Measurements from ENCODE around the gene UBE2S. TPM values are rescaled to one million over a fixed set of nuclear protein-coding genes. Genes with fewer than 3 reads are reported as not detected.
"Not testable (repeated sequence)": the region's sequence is repeated elsewhere in the genome, so short reads cannot be mapped to it uniquely, and the experiment has no call there.

The UBE2S gene
- total RNA-seq, 4 donors from 2014 or later: 5.7 to 13.3 (median 9.8) TPM

- Histone ChIP-seq H3K9me3 (no peaks in the 10 kb centered on the region), H3K4me3 (replicated peaks in 1 of 3) (no peak overlapping the region), H3K36me3 (no peaks in the 10 kb centered on the region), H3K27me3 (no peaks in the 10 kb centered on the region), H3K27ac (no peak overlapping the region), H3K4me1 (no peaks in the 10 kb centered on the region)
- intact Hi-C loops (cut with DNase I): loop anchor here (10.0 kb wide), 1 partner anchor 120 kb away; no protein-coding TSS in a partner anchor
- no peak for DNase-seq
- WGBS, 2 donors: 64 to 70% methylated on average over 3 of the region's 3 CpGs
- TF ChIP-seq POLR2A (IDR thresholded peaks at IDR 0.05): no peak
- no peak for TF ChIP-seq CTCF (IDR thresholded peaks at IDR 0.05)
Measured at GRCh38 chr19:55424518-55424917, 16.9 kb upstream of the UBE2S start.

- H3K27me3 ChIP-seq: no peaks in the 10 kb centered on the region
- H3K4me1 ChIP-seq: no peaks in the 10 kb centered on the region
- H3K4me3 ChIP-seq (replicated peaks in 1 of 3): no peak overlapping the region
- DNase-seq: no peak
- TF ChIP-seq CTCF (IDR thresholded peaks at IDR 0.05): no peak
- no peak for TF ChIP-seq POLR2A (IDR thresholded peaks at IDR 0.05)
- intact Hi-C loops (cut with DNase I): loop anchor here (10.0 kb wide), 1 partner anchor 119 kb away; no protein-coding TSS in a partner anchor
- WGBS, 2 donors: 71 to 81% methylated on average over 13 of the region's 13 CpGs
- no peak overlapping the region for H3K27ac ChIP-seq
- H3K36me3 ChIP-seq: no peaks in the 10 kb centered on the region
- H3K9me3 ChIP-seq: no peaks in the 10 kb centered on the region
Measured at GRCh38 chr19:55423225-55424005, 15.8 kb upstream of the UBE2S start.

- not testable (repeated sequence) for H3K9me3 ChIP-seq; H3K4me1 ChIP-seq; H3K36me3 ChIP-seq; H3K27me3 ChIP-seq; H3K4me3 ChIP-seq (replicated peaks in 1 of 3); H3K27ac ChIP-seq; DNase-seq
- WGBS, 2 donors: 66 to 71% methylated on average over 4 of the region's 4 CpGs
- intact Hi-C loops (cut with DNase I): loop anchor here (10.0 kb wide), 1 partner anchor 116 kb away; no protein-coding TSS in a partner anchor
Measured at GRCh38 chr19:55421281-55421680, 13.7 kb upstream of the UBE2S start.

- intact Hi-C loops (cut with DNase I): loop anchor here (5.0 to 10.0 kb wide), 2 partner anchors 115 to 277 kb away; no protein-coding TSS in a partner anchor
Measured at GRCh38 chr19:55419624-55420236, 12.1 kb upstream of the UBE2S start.

GRCh38 chr19:55419103-55419502 lies 11.5 kb upstream of the UBE2S start:
- Histone ChIP-seq H3K27me3 (no peaks in the 10 kb centered on the region), H3K27ac (no peak overlapping the region), H3K4me1 (no peaks in the 10 kb centered on the region), H3K4me3 (replicated peaks in 1 of 3) (no peak overlapping the region), H3K9me3 (no peaks in the 10 kb centered on the region), H3K36me3 (no peaks in the 10 kb centered on the region)
- DNase-seq: no peak
- WGBS, 2 donors: 63% methylated on average over 4 to 5 of the region's 5 CpGs
- TF ChIP-seq POLR2A (IDR thresholded peaks at IDR 0.05) (no peak), CTCF (IDR thresholded peaks at IDR 0.05) (no peak)
- intact Hi-C loops (cut with DNase I): loop anchor here (5.0 kb wide), 1 partner anchor 277 kb away; no protein-coding TSS in a partner anchor

More at GRCh38 chr19:55419624-55420236, 12.1 kb upstream of the UBE2S start:
- no peaks in the 10 kb centered on the region for H3K4me1 ChIP-seq
- H3K36me3 ChIP-seq: no peaks in the 10 kb centered on the region
- H3K9me3 ChIP-seq: no peaks in the 10 kb centered on the region
- TF ChIP-seq CTCF (IDR thresholded peaks at IDR 0.05): no peak
- no peak for TF ChIP-seq POLR2A (IDR thresholded peaks at IDR 0.05)
- H3K27me3 ChIP-seq: no peaks in the 10 kb centered on the region
- DNase-seq: no peak
- no peak overlapping the region for H3K4me3 ChIP-seq (replicated peaks in 1 of 3)
- 60 to 69% methylated on average over 3 to 5 of the region's 5 CpGs for WGBS, 2 donors
- H3K27ac ChIP-seq: no peak overlapping the region
